ENCODE data around the gene FOXA2. TPM values are rescaled to one million over a fixed set of nuclear protein-coding genes. Genes with fewer than 3 reads are reported as not detected.

The FOXA2 gene
- total and polyA plus RNA-seq, 9 donors = 0.24 to 6.4 (median 0.91) TPM; not detected in 5

GRCh38 chr20:22575087-22575721, 9.2 kb downstream of the FOXA2 start:
- no peak overlapping the region for H3K4me3 ChIP-seq
- no peaks in the 10 kb centered on the region for H3K27me3 ChIP-seq
- no peak overlapping the region for H3K27ac ChIP-seq
- H3K36me3 ChIP-seq = no peaks in the 10 kb centered on the region
- intact Hi-C loops (cut with DNase I) = no loop called here
- 5 to 11% (median 7%) methylated on average over 9 of the region's 9 CpGs for WGBS, 3 donors
- no peak for TF ChIP-seq EP300 (IDR thresholded peaks at IDR 0.05)
- TF ChIP-seq, protein P1, sequence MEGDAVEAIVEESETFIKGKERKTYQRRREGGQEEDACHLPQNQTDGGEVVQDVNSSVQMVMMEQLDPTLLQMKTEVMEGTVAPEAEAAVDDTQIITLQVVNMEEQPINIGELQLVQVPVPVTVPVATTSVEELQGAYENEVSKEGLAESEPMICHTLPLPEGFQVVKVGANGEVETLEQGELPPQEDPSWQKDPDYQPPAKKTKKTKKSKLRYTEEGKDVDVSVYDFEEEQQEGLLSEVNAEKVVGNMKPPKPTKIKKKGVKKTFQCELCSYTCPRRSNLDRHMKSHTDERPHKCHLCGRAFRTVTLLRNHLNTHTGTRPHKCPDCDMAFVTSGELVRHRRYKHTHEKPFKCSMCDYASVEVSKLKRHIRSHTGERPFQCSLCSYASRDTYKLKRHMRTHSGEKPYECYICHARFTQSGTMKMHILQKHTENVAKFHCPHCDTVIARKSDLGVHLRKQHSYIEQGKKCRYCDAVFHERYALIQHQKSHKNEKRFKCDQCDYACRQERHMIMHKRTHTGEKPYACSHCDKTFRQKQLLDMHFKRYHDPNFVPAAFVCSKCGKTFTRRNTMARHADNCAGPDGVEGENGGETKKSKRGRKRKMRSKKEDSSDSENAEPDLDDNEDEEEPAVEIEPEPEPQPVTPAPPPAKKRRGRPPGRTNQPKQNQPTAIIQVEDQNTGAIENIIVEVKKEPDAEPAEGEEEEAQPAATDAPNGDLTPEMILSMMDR (IDR thresholded peaks at IDR 0.05) = no peak
- TF ChIP-seq POLR2A (IDR thresholded peaks at IDR 0.05) = no peak
- DNase-seq = no peak
- H3K9me3 ChIP-seq = no peaks in the 10 kb centered on the region
- H3K4me1 ChIP-seq (ENCODE audit: insufficient read depth) = no peaks in the 10 kb centered on the region

GRCh38 chr20:22574545-22575086, 9.8 kb downstream of the FOXA2 start:
- Histone ChIP-seq H3K27ac (no peak overlapping the region), H3K27me3 (no peaks in the 10 kb centered on the region), H3K36me3 (no peaks in the 10 kb centered on the region), H3K4me3 (no peak overlapping the region), H3K9me3 (no peaks in the 10 kb centered on the region), H3K4me1 (ENCODE audit: insufficient read depth) (no peaks in the 10 kb centered on the region)
- no peak for TF ChIP-seq POLR2A (IDR thresholded peaks at IDR 0.05)
- TF ChIP-seq EP300 (IDR thresholded peaks at IDR 0.05) = no peak
- TF ChIP-seq, protein P1 (IDR thresholded peaks at IDR 0.05) = no peak
- intact Hi-C loops (cut with DNase I) = no loop called here
- no peak for DNase-seq
- WGBS, 3 donors = 10 to 15% (median 14%) methylated on average over 4 of the region's 4 CpGs

DNA sequence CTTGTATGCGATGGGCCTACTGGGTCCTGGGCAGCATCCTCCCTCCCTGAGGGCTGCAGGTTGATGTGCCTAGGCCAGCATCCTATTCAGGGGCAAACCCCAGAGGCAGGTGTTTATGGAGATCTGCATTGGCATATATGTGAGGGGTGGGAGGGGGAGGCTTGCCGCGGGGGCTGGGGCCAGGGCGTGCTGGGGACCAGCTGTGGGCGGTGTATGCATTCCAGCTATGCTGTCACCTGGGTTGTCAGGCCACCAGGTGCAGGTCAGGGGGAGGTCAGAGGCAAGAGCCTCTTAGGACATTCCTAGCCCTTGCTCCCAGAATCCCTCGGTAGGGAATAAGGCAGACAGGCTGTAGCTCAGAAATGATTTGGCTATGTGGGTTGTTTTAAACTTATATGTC, 11.9 kb downstream of the FOXA2 start:
- H3K27ac ChIP-seq = no peak overlapping the region
- H3K4me3 ChIP-seq = no peak overlapping the region
- no peaks in the 10 kb centered on the region for H3K36me3 ChIP-seq
- DNase-seq = no peak
- TF ChIP-seq EP300 (IDR thresholded peaks at IDR 0.05) = no peak
- TF ChIP-seq, protein P1 (IDR thresholded peaks at IDR 0.05) = no peak
- no peak for TF ChIP-seq POLR2A (IDR thresholded peaks at IDR 0.05)
- intact Hi-C loops (cut with DNase I) = no loop called here
- H3K27me3 ChIP-seq = no peaks in the 10 kb centered on the region
- H3K4me1 ChIP-seq (ENCODE audit: insufficient read depth) = no peaks in the 10 kb centered on the region
- no peaks in the 10 kb centered on the region for H3K9me3 ChIP-seq
- WGBS, 3 donors = 3 to 8% (median 4%) methylated on average over 6 of the region's 6 CpGs

DNA sequence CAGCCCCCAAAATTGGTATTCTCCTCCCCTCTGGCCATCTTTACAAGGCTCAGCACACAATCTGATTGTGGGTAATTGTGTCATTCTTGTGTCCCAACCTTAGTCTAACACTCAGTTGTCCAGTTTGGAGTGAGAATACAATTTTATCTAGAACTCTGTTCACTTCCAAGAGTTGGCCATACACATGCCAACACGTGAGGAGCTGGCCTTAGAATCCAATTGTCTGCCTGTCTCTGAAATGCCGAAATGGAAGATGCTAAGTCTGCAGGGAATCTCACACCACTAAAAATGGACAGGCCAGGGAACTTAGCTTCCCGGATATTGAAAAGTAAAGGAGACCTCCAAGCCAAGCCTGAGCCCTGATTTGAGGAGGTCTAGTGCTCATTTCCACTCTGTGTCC, 12.3 kb downstream of the FOXA2 start:
- H3K9me3 ChIP-seq = no peaks in the 10 kb centered on the region
- no peaks in the 10 kb centered on the region for H3K27me3 ChIP-seq
- no peak for DNase-seq
- H3K36me3 ChIP-seq = no peaks in the 10 kb centered on the region
- no peaks in the 10 kb centered on the region for H3K4me1 ChIP-seq (ENCODE audit: insufficient read depth)
- 9 to 17% (median 14%) methylated on average over 3 of the region's 3 CpGs for WGBS, 3 donors
- H3K27ac ChIP-seq = no peak overlapping the region
- intact Hi-C loops (cut with DNase I) = no loop called here
- H3K4me3 ChIP-seq = no peak overlapping the region
- TF ChIP-seq, protein P1 (IDR thresholded peaks at IDR 0.05) = no peak
- TF ChIP-seq POLR2A (IDR thresholded peaks at IDR 0.05) = no peak
- no peak for TF ChIP-seq EP300 (IDR thresholded peaks at IDR 0.05)
